ENCODE data around the gene NME4. TPM values are rescaled to one million over a fixed set of nuclear protein-coding genes. Genes with fewer than 3 reads are reported as not detected.

The NME4 gene
- total and polyA plus RNA-seq, 11 donors, result 37.5 to 103 (median 73.8) TPM

GRCh38 chr16:363110-363765, 33.8 kb upstream of the NME4 start:
- no peak for ATAC-seq

GRCh38 chr16:363766-364490, 33.1 kb upstream of the NME4 start:
- H3K36me3 ChIP-seq, result peaks cover 0 to 28% (median 26%) of the 10 kb centered on the region in 9 donors
- WGBS, 4 donors, result 39 to 49% (median 44%) methylated on average over 14 to 24 of the region's 24 CpGs
- no peak overlapping the region for H3K4me3 ChIP-seq
- H3K27me3 ChIP-seq, result peaks cover 0 to 6% (median 0%) of the 10 kb centered on the region in 9 donors
- no peak overlapping the region for H3K27ac ChIP-seq
- no peak for DNase-seq
- TF ChIP-seq CTCF (IDR thresholded peaks at IDR 0.05) (no peak), POLR2A (IDR thresholded peaks at IDR 0.05) (no peak)
- H3K9me3 ChIP-seq, result no peaks in the 10 kb centered on the region
- ATAC-seq, result no peak
- intact Hi-C loops (cut with DNase I), result loop anchor here in 8 of 10 donors (2.0 to 5.0 kb wide), 3 partner anchors 245 to 257 kb away; no protein-coding TSS in a partner anchor
- no peaks in the 10 kb centered on the region for H3K4me1 ChIP-seq

More at GRCh38 chr16:363110-363765, 33.8 kb upstream of the NME4 start:
- Histone ChIP-seq H3K4me1 (no peaks in the 10 kb centered on the region), H3K4me3 (no peak overlapping the region), H3K27me3 (peaks cover 0 to 6% (median 0%) of the 10 kb centered on the region in 9 donors), H3K36me3 (peaks cover 0 to 21% (median 19%) of the 10 kb centered on the region in 9 donors), H3K9me3 (no peaks in the 10 kb centered on the region), H3K27ac (no peak overlapping the region)
- intact Hi-C loops (cut with DNase I), result loop anchor here in 8 of 10 donors (2.0 to 5.0 kb wide), 3 partner anchors 244 to 256 kb away; no protein-coding TSS in a partner anchor
- 56 to 67% (median 62%) methylated on average over 9 to 20 of the region's 20 CpGs for WGBS, 4 donors
- no peak for DNase-seq
- TF ChIP-seq POLR2A (IDR thresholded peaks at IDR 0.05) (no peak), CTCF (IDR thresholded peaks at IDR 0.05) (no peak)

GRCh38 chr16:364595-365491, 32.2 kb upstream of the NME4 start:
- Histone ChIP-seq H3K27ac (no peak overlapping the region), H3K27me3 (peaks cover 0 to 6% (median 0%) of the 10 kb centered on the region in 9 donors), H3K4me1 (peaks cover 2 to 8% (median 7%) of the 10 kb centered on the region in 12 donors), H3K9me3 (no peaks in the 10 kb centered on the region), H3K36me3 (peaks cover 0 to 31% (median 27%) of the 10 kb centered on the region in 9 donors), H3K4me3 (no peak overlapping the region)
- intact Hi-C loops (cut with DNase I), result loop anchor here in 7 of 10 donors (5.0 kb wide), 2 partner anchors 248 to 258 kb away; no protein-coding TSS in a partner anchor
- no peak for DNase-seq
- TF ChIP-seq POLR2A (IDR thresholded peaks at IDR 0.05) (no peak), CTCF (IDR thresholded peaks at IDR 0.05) (no peak)
- ATAC-seq, result no peak
- WGBS, 4 donors, result 54 to 61% (median 59%) methylated on average over 14 to 19 of the region's 19 CpGs
